OCI-LY1 (cell line): ENCODE data around the gene SAMMSON.

ENCODE experiments used
- H2AFZ ChIP-seq: fragments of 200-600 bp; sonication (generic), shearing (Covaris generic); 2 replicates; pipeline ENCODE4 v1.6.0; 2014; ENCODE audit warnings: antibody characterized with exemption, mild to moderate bottlenecking, low read length
- H3F3A ChIP-seq: fragments of 200-600 bp; sonication (generic), shearing (Covaris generic); 2 replicates; pipeline ENCODE4 v1.6.0; 2014; ENCODE audit warnings: mild to moderate bottlenecking, antibody characterized with exemption, low read length, moderate library complexity; ENCODE audit not compliant: insufficient read depth
- H3K27ac ChIP-seq: fragments of 200-600 bp; sonication (generic); 2 replicates; pipeline ENCODE4 v1.5.1; 2014; ENCODE audit warnings: low read length, mixed run types, mild to moderate bottlenecking, low read depth; ENCODE audit not compliant: poor library complexity, severe bottlenecking
- H3K27me3 ChIP-seq: fragments of 200-600 bp; sonication (generic); 2 replicates; pipeline ENCODE4 v1.6.0; 2014; ENCODE audit warnings: antibody characterized with exemption, mild to moderate bottlenecking, low read length, moderate library complexity; ENCODE audit not compliant: insufficient read depth
- H3K36me3 ChIP-seq: fragments of 200-600 bp; sonication (generic); 2 replicates; pipeline ENCODE4 v1.6.1; 2014; ENCODE audit warnings: mild to moderate bottlenecking, antibody characterized with exemption, low read length, moderate library complexity, mixed read lengths; ENCODE audit not compliant: insufficient read depth
- H3K4me1 ChIP-seq: fragments of 200-600 bp; sonication (generic); 2 replicates; pipeline ENCODE4 v1.5.1; 2014; ENCODE audit warnings: mild to moderate bottlenecking, low read length, moderate library complexity; ENCODE audit not compliant: insufficient read depth, severe bottlenecking
- H3K4me2 ChIP-seq: fragments of 200-600 bp; sonication (generic), shearing (Covaris generic); 2 replicates; pipeline ENCODE4 v1.6.1; 2014; ENCODE audit warnings: low read length
- H3K4me3 ChIP-seq: fragments of 200-600 bp; sonication (generic); 2 replicates; pipeline ENCODE4 v1.5.1; 2014; ENCODE audit warnings: low read length, low read depth, mild to moderate bottlenecking, mixed read lengths; ENCODE audit not compliant: poor library complexity, severe bottlenecking
- H3K79me2 ChIP-seq: fragments of 200-600 bp; shearing (Covaris generic); 2 replicates; pipeline ENCODE4 v1.6.1; 2016; ENCODE audit warnings: mixed run types, low read length, mixed read lengths; ENCODE audit not compliant: insufficient read depth
- H3K9ac ChIP-seq: fragments of 200-600 bp; sonication (generic), shearing (Covaris generic); 2 replicates; pipeline ENCODE4 v1.6.1; 2014; ENCODE audit warnings: mild to moderate bottlenecking, low read length, mixed read lengths
- H3K9me2 ChIP-seq: fragments of 200-600 bp; sonication (generic), shearing (Covaris generic); 2 replicates; pipeline ENCODE4 v1.6.1; 2014; ENCODE audit warnings: low read depth, mild to moderate bottlenecking, low read length, mixed read lengths
- H3K9me3 ChIP-seq: fragments of 200-600 bp; shearing (Covaris generic); 2 replicates; pipeline ENCODE4 v1.6.1; 2014; ENCODE audit warnings: low read length, mixed read lengths
- H4K20me1 ChIP-seq: fragments of 200-600 bp; sonication (generic), shearing (Covaris generic); 2 replicates; pipeline ENCODE4 v1.6.0; 2016; ENCODE audit warnings: mild to moderate bottlenecking, low read length; ENCODE audit not compliant: insufficient read depth
- EZH2 ChIP-seq: fragments of 200-600 bp; sonication (generic), shearing (Covaris generic); IDR thresholded peaks from 2 replicates; pipeline ENCODE4 v1.8.0; 2017; ENCODE audit warnings: borderline replicate concordance, mixed run types, mild to moderate bottlenecking, antibody characterized with exemption, low read length, moderate library complexity, mixed read lengths
- TF ChIP-seq, protein P1 (sequence below): fragments of 200-600 bp; sonication (generic), shearing (Covaris generic); IDR thresholded peaks from 2 replicates; pipeline ENCODE4 v1.5.1; 2017; ENCODE audit warnings: mild to moderate bottlenecking, antibody characterized with exemption, low read length, moderate library complexity, mixed read lengths

The SAMMSON gene

DNA sequence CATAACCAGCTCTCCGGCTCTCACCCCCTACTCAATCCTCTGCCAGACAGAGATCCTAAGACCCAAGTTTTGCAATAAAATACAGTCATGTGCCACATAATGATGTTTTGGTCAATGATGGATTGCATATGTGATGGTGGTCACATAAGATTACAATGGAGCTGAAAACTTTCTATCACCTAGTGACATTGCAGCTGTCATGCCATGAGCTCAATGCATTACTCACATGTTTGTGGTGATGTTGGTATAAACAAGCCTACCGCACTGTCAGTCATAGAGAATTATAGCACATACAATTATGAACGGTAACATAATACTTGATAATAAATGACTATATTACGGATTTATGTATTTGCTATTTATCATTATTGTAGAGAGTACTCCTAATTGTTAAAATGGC, 26.9 kb upstream of the SAMMSON start:
- TF ChIP-seq, protein P1, sequence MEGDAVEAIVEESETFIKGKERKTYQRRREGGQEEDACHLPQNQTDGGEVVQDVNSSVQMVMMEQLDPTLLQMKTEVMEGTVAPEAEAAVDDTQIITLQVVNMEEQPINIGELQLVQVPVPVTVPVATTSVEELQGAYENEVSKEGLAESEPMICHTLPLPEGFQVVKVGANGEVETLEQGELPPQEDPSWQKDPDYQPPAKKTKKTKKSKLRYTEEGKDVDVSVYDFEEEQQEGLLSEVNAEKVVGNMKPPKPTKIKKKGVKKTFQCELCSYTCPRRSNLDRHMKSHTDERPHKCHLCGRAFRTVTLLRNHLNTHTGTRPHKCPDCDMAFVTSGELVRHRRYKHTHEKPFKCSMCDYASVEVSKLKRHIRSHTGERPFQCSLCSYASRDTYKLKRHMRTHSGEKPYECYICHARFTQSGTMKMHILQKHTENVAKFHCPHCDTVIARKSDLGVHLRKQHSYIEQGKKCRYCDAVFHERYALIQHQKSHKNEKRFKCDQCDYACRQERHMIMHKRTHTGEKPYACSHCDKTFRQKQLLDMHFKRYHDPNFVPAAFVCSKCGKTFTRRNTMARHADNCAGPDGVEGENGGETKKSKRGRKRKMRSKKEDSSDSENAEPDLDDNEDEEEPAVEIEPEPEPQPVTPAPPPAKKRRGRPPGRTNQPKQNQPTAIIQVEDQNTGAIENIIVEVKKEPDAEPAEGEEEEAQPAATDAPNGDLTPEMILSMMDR: no peak
- TF ChIP-seq EZH2: no peak
- H3K4me2 ChIP-seq: no peak overlapping the region
- H3K9ac ChIP-seq: no peak overlapping the region
- no peaks in the 10 kb centered on the region for H3F3A ChIP-seq
- no peak overlapping the region for H3K27ac ChIP-seq
- H3K4me3 ChIP-seq: no peak overlapping the region
- no peaks in the 10 kb centered on the region for H3K27me3 ChIP-seq
- H2AFZ ChIP-seq: no peak overlapping the region
- H4K20me1 ChIP-seq: no peaks in the 10 kb centered on the region
- H3K36me3 ChIP-seq: no peaks in the 10 kb centered on the region
- H3K79me2 ChIP-seq: no peaks in the 10 kb centered on the region
- H3K9me3 ChIP-seq: no peaks in the 10 kb centered on the region
- no peaks in the 10 kb centered on the region for H3K4me1 ChIP-seq
- no peaks in the 10 kb centered on the region for H3K9me2 ChIP-seq

DNA sequence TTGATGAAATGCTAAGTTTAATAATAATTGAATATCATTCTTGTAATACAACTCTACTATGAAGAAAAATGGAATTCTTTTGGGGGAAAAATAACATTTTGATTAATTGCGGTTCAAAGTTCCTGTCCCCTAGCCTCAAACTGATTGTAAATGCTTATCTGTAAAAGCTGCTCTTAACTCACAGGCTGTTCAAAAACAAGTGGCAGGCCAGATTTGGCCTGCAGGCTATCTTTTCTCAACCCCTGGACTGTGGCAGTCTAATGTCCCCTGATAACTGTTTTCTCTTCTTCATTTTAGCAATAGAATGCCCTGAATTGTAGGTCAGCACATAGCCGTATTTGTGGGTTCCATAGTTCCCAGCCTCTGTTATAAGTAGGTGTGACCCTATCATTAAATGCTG, 23.5 kb upstream of the SAMMSON start:
- H3K36me3 ChIP-seq: no peaks in the 10 kb centered on the region
- no peaks in the 10 kb centered on the region for H3K4me1 ChIP-seq
- H3K27me3 ChIP-seq: no peaks in the 10 kb centered on the region
- H3K9me3 ChIP-seq: no peaks in the 10 kb centered on the region
- H3K9ac ChIP-seq: no peak overlapping the region
- H3K4me2 ChIP-seq: no peak overlapping the region
- no peak overlapping the region for H2AFZ ChIP-seq
- H3K27ac ChIP-seq: no peak overlapping the region
- H3K4me3 ChIP-seq: no peak overlapping the region
- H3K79me2 ChIP-seq: no peaks in the 10 kb centered on the region
- TF ChIP-seq EZH2: no peak
- TF ChIP-seq, protein P1: no peak
- H4K20me1 ChIP-seq: no peaks in the 10 kb centered on the region
- H3F3A ChIP-seq: no peaks in the 10 kb centered on the region
- H3K9me2 ChIP-seq: no peaks in the 10 kb centered on the region

DNA sequence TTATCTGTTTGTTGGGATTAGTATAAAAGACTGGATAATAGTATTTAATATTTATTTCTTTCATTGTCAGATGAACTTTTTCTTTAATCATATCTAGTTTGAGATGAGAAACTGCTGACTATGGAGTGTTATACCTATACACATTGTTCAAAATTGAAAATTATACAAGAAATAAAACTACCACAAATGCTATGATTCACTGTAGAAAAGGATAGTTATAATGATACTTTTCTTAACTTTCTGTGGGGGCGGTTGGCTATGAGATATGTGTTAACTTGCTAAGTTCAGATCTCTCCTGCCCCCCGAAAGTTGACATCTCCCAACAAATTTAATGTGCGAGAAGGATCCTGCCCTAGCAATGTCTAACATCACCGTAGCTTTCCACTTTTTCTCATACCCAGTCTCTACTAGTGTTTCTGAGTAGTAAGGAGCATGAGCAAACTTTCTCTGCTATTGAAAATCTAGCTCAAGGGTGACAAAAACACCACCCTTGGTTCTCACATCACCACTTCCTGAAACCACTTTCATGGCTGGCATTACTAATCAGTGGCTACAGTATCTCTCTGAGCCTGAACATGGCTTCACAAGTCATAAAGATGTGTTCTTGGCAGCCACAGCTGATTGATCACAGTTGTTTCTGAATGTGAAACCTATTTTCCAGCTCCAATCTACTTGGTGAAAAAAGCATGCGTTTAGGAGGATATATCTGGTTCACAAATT, 15.8 kb upstream of the SAMMSON start:
- Histone ChIP-seq H3K9me2 (no peaks in the 10 kb centered on the region), H3K79me2 (no peaks in the 10 kb centered on the region), H3K9ac (no peak overlapping the region), H4K20me1 (no peaks in the 10 kb centered on the region), H3F3A (no peaks in the 10 kb centered on the region), H3K9me3 (no peaks in the 10 kb centered on the region), H3K27ac (no peak overlapping the region), H3K4me3 (no peak overlapping the region), H3K4me1 (no peaks in the 10 kb centered on the region), H3K27me3 (no peaks in the 10 kb centered on the region), H3K4me2 (no peak overlapping the region), H2AFZ (no peak overlapping the region), H3K36me3 (no peaks in the 10 kb centered on the region)
- TF ChIP-seq, protein P1: no peak
- TF ChIP-seq EZH2: no peak
